NCI-H2107 treated with DMSO at 0.1 percent for 48 hours (cell line): ENCODE measurements around the gene PHLDA1.

Experiments
- DNase-seq: peaks from one replicate; lab custom pipeline; 2025; ENCODE audit not compliant: unreplicated experiment; lab: John Stamatoyannopoulos, UW

PHLDA1 gene

DNA sequence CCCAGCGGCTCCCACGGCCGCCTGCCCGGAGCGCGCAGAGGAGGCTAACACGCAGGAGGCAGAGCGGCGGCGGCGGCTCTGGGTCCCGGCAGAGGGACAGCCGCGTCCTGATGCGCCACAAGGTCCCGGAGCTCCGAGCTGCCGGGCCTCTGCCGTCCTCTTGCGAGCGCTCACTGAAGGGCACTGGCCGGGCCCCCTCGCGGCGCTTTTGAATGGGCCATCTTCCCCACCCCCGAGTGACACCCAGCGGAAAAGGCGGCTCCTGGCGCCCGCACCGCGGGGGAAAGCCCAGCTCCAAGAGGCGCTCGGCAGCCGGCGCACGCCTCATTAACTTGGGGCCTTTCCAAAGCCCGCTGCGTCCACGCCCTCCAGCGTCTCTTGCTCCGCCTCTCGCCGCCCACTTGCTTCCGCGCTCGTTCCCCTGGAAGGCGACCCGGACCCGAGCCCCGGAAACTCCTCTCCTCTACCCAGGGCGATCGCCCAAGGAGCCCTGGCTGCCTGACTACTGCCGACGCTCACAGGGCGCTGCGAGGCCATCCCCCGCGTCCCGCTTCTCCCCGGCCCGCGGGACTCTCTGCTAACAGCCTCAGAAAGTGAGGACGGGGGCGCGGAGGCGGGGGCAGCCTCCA is at the start of gene PHLDA1:
Gene PHLDA1, minus strand, starts transcription at position 363 of the 629 bp plus-strand sequence.
- DNase-seq, result peak; percentile 91

DNA sequence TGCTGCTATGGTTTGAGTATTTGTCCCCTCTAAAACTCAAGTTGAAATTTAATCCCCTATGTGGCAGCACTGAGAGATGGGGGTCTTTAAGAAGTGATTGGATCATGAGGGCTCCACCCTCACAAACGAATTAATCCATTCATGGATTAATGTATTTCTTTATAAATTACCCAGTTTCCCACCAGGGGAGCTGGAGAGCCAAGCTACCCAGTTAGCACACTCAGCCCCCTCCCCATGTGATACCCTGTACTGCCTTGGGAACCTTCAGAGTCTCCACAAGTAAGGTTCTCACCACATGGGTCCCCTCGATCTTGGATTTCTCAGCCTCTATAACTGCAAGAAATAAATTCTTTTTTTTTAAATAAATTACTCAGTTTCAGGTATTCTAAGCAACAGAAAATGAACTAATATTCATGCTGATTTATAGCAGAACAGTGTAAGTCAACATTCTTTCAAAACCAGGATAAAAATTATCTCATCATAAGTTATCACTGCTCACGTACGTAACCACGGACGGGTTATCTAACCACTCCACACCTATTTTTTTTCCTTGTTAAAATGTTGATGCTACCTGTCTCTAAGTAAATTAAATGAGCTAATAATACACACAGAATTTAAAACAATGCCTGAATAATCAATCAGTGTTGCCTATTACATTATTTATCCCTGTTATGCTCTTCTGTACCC is 49.3 kb upstream of the PHLDA1 start:
- DNase-seq, result no peak

DNA sequence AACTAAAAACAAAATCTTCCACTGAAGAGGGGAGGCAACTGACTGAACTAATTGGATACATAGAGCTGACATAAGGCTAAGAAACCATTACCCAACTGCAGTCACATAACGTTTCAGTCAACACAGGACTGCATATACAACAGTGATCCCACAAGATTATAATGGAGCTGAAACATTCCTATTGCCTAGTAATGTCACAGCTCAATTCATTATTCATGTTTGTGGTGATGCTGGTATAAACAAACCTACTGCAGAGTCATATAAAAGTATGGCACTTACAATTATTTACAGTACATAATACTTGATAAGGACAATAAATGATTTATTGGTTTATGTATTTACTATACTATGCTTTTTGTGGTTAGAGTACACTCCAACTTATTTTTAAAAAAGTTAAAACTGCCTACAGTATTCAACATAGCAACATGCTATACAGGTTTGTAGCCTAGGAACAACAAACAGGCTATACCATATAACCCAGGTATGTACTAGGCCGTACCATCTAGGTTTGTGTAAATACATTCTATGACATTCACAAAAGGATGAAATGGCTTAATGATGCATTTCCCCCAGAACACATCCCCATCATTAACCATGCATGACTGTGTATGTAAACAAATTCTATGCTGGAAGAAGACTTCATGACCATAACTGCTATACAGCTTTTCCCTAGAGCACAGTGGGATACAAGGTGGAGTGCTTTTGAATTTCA is 48.6 kb upstream of the PHLDA1 start:
- DNase-seq, result peak; percentile 66

DNA sequence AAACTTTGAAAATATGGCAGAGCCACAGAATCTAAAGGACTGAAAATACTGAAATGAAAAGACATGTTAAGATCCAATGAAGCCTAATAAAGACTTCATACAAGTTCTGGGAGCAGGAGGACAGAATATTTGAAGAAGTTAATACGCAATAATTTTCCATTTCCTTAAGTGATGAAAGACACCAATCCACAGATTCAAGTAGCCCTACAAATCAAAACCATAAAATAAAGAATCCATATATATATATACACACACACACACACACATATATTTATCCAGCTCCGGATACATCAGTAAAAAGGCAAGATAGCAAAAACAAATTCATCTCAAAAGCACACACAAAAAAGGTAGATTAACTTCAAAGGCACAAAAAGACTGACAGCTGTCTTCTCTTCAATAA is 47.2 kb upstream of the PHLDA1 start:
- DNase-seq, result no peak

DNA sequence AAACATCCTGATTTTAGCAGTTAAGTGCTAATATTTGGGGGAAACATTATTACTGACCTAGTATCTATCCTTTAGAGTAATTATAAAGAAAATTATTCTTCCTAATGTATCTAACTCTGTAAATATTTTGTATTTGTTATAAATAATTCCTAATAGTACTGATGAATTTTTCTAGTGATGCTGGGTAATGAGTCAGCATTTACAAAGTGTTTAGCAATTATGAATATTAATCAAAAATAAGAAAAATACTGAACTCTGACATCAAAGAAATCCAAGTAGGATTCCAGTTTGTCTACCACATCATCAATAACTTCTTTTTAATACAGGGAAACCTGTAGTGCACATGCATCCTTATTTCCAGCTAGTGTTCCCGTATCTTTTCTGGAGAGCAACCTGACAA is 43.9 kb upstream of the PHLDA1 start:
- DNase-seq, result no peak

DNA sequence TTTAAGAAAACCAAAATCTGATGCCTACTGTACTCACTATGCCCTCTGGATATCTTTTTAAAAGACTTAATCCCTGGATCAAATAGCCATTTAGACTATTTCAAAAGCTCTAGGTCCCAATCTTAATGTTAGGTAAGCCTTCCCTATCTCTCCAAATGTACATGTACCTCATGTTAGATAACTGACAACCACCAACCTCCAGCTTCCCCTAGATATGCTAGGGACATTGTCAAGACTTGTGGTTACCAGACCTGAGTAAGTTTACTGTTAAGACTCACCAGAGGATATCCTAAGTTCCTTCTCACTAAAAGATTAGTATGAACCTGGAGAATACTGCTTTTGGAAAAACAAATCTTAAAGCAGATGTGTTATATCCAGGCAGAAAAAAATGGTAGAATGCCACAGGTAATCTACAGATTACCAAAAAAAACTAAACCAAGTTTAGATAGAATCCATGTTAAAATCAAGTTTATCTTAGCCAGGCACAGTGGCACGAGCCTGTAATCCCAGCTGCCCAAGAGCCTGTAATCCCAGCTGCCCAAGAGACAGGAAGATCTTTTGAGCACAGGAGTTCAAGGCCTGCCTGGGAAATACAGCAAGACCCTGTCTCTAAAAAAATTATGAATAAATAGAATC is 43.2 kb upstream of the PHLDA1 start:
- DNase-seq, result no peak

DNA sequence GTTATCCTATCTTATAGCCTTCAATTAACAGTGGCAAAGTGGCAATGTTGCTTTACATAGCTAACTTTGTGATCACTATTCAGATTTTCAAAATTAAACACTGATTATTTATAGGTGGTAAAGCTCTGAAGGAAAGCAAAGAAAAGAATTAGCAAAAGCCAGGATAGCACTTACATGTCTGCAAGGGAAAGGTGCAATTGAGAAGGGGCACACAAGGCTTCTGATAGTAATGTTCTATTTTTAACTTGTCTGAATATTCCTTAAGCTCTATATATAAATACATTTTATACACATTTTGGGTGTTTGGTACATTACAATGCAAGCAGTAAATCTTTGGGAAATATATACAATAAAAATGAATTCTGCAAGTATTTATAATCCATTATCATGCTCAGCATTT is 42.0 kb upstream of the PHLDA1 start:
- DNase-seq, result no peak

DNA sequence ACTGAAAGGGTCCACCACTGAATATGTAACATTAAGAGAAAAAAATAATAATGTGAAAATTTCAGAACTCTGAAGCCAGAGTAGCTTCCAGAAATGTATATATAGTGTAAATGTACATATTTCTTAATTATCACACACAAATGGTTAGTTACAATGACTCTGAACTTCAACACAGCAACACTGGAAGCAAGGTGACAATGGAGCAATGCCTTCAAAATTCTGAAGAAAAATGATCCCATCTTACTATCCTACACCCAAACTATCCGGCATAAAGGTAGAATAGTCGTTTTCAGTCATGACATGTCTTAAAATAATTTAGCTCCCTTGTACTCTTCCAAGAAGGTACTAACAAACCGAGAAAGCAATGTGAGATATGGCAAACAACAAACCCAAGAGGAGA is 41.0 kb upstream of the PHLDA1 start:
- no peak for DNase-seq

DNA sequence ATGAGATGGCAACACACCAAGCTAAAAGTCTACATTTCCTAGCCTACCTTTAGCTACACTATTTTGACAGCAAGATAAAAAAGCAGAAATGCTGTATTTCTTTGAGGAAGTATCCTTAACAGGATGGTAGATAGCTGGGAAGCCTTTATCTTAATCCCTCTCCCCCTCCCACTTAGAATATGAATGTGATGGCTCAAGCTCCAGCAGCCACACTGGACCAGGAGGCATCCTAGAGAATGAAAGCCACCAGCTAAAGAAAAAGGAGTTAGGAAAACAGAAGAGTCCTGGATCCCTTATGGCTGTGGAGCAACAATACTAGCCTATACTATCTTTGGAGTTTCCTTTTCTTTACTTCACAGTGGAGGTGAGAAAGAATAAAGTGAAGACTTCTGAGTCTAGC is 37.8 kb upstream of the PHLDA1 start:
- DNase-seq, result no peak

DNA sequence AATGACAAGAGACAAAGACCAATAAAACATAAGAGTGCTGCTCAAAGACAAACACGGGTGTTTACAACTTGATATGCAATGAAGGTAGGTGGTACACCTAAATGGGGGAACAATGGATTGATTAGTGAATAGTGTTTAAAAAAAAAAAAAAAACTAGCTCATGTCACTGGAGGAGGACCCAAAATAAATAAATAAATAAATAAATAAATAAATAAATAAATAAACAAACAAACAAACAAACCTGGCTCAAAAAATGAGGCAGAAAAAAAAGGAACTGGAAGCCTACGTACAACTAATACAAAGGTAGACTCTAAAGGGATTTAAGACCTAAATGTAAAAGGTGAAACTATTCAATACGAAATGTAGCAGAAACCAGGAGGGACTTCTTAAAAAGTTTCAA is 34.3 kb upstream of the PHLDA1 start:
- DNase-seq, result no peak

DNA sequence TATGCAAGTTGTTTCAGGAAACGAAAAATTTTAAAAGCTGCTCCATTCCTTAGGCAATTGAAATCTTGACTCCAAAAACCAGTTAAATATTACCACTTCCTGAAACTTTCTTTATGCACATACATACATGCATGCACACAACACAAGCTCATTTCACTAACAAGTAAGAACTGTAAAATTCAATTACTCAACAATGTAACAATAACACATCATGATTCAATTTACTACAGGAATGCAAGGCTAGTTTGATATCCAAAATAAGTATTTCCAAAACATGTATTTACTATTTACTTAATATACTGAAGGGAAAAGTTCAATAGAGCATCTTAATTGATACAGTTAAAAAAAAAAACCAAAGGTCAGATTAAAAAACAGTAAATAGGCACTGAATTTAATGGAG is 33.3 kb upstream of the PHLDA1 start:
- DNase-seq, result no peak

DNA sequence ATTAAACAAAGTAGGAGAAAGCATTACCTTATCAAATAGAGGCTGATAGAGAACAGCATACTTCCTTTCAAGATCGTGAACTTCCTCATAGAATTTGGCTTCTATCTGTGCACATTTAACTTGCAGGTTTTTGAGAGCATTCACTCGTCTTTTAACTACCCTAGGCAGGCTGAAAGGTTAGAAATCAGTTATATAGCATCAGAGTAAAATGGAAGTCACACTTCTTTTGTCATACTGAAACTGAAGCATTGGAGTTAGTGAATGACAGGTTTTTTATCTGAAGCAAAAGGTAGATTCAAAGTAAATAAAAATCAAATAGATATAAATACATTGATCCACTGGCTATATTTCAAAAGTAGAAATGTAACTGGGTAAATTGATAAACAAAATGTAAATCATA is 28.5 kb upstream of the PHLDA1 start:
- no peak for DNase-seq

DNA sequence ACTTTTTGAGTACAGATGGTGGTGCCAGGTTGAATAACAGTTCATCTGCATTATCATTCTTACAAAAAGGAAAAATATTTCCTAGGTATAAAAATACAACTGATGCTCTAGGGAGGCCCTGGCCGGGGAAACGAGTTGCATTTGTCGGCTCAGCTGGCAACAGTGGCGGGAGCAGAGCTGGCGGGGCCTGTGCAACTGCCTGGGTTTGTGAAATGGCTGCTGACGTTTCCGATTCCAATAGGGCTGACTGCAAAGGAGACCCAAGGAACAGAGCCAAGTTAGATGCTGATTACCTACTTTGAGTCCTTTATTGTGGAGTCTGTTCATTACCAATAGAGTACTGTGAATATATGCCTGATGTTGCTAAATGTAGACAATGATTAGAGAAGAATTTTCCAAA is 25.8 kb upstream of the PHLDA1 start:
- DNase-seq, result no peak

DNA sequence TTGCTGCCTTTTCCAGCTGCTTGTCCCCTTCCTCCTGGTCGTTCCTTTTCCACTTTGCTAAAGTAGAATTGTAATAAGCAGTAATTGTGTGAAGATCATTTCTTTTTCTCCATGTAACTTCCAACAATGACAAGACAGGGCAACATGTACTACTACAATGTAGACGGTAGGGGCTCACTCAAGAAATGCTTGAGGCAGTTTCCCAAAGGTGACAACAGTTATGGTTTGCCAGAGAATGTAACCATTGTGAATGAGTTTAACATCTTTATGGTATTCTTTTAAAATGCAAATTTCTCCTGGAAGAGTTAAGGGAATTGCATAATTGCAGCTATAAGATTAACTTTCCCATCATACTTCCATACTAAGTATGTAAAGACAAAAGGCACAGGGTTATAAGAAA is 23.8 kb upstream of the PHLDA1 start:
- no peak for DNase-seq

DNA sequence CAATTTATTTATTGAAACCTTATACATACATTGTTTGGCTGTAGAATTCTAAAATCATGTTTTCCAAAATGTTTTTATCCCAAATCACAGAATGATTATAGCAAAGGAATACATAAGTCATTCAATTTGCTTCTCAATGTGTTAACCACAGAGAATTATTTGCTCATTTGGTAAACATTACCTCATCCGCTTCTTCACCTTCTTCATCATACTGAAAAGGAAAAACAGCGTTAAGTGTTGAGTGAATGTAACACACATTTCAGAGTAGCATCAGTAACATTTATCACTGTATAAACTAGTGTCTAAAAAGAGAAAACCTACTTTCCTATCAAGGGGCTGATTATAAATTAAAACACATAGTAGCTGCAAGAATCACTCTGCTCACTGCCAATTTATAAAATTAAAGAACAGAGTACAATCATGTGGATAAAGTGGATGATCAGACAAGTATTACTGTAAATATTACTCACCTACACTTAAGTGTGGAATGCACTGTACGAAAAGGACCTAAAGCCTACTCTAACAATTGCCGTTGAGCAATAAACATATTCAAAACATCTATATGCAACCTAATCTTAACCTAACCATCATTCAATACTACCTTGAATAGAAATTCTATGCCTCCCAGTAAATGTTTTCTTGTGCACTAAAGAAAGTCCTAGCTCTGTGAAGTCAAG is 18.1 kb upstream of the PHLDA1 start:
- no peak for DNase-seq

DNA sequence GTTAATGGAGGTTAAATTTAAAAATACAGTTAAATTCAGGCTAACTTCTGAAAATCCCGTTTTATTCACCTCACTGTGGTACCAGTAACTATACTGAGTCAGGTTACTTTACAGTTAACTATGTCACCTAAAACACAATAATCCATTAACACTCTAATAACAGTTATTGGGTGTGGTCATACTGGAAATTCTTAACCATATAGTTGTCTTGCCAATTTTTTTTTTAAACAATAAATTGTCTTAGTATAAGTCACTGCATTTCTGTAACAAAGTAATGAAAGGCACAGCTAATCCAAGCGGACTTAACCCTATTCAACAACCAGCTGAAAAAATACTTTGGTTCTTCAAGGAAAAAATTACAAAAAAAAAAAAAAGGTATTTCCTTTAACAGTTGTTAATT is 16.2 kb upstream of the PHLDA1 start:
- DNase-seq, result no peak

DNA sequence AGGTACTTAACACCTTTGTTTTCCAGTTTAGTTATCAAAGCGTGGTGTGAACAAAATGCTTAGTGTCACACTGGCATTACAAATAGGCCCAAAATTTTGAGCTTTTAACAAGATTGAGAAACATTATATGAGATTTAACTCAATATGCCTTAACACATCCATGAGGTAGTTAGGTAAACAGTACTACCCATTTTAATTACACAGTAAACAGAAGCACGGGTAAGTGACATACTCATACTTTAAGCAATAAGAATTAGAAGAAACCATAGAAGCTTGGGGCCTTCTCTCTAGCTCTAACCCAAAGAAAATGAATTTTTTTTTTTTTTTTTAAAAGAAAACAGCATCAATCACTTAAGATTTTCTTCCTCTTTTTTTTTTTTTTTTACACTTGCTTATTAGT is 15.5 kb upstream of the PHLDA1 start:
- no peak for DNase-seq

DNA sequence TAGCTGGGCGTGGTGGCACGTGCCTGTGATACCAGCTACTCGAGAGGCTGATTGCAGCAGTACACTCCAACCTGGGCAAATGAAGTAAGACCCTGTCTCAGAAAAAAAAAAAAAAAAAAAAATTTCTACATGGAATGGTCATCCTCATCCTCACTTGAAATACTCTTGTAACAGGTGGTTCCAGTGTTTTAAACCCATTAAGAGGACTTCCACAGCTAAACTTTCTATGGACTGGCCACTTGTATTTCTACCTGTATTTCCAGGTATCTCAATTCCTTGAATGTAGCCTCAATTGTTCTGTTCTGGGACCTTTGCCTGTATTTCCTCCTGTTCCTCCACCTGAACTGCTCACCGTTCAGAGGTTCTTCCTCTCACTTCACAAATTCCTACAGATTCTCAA is 11.8 kb upstream of the PHLDA1 start:
- no peak for DNase-seq

DNA sequence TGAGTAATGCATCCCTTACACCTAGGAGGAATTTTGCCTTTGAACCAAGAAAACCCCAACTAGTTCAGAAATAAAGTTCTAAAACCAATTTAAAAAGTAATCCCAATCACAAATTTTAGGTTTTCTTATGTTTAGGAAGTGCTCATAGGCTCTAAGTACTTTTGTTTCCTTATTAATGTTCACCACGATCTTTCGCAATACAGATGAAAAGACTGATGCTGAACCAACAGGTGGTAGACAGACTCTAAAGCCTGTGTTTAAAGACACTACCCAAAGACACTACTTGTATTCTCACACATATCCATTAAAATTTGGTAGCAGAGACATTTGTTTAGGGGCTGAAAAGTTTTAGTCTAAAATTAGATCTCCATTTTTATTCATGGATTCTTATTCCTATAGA is 10.6 kb upstream of the PHLDA1 start:
- DNase-seq, result no peak

DNA sequence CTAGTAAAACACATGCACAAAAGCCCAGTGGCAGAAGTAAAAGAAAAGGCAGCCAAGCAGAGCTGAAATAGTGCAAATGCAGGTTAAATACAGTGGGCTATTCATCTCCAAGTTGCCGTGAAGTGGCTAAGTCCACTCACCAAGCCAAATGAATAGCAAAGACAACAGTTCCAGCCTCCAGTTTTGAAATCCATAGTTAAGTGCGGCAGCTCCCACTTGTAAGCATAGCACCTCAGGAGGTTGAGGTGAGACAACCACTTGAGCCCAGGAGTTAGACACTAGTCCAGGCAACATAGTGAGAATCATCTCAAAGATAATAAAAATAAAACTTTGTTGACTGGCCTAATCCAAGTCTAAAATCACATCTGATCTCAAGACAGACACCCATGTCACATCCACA is 9.8 kb upstream of the PHLDA1 start:
- DNase-seq, result peak; percentile 38

DNA sequence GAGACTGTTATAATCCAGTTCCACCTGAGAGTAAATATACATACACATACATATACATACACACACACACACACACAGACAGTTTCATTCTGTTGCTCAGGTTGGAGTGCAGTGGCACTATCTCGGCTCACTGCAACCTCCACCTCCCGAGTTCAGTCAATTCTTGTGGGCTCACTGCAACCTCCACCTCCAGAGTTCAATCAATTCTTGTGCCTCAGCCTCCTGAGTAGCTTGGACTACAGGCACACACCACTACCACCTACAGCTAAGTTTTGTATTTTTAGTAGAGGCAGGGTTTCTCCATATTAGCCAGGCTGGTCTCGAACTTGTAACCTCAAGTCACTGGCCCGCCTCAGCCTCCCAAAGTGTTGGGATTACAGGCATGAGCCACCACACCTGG is 8.9 kb upstream of the PHLDA1 start:
- DNase-seq, result no peak
